Stimulated activated CD8-positive, alpha-beta memory T cell treated with anti-CD3 and anti-CD28 coated beads, Interleukin-7, amount 100 ng/mL, for 48 hours (primary cell): ENCODE measurements around the gene CEP85.

Source experiments
- DNase-seq, 2 donors: peaks; one replicate each; pipeline ENCODE4 v3.0.0-alpha.2; 2020; ENCODE audit warnings: low read depth in 1 of 2; ENCODE audit errors: extremely low read depth in 1 of 2

Gene CEP85

GRCh38 chr1:26233903-26234643, at the start of gene CEP85:
CEP85 (plus strand) TSS chr1:26234200; CDS start chr1:26239784, 5,584 bp downstream.
- DNase-seq = peak; percentile 95 to 98

GRCh38 chr1:26184883-26185282, 49.1 kb upstream of the CEP85 start:
- DNase-seq = no peak

- DNase-seq = no peak
Measured at GRCh38 chr1:26187882-26188281, 46.1 kb upstream of the CEP85 start.

GRCh38 chr1:26188477-26188876, 45.5 kb upstream of the CEP85 start:
- no peak for DNase-seq

- DNase-seq = no peak
Measured at GRCh38 chr1:26189331-26189730, 44.7 kb upstream of the CEP85 start.

- DNase-seq = no peak
Measured at GRCh38 chr1:26189751-26190275, 44.2 kb upstream of the CEP85 start.

GRCh38 chr1:26190373-26190987, 43.5 kb upstream of the CEP85 start, which contains the start of gene CATSPER4:
CATSPER4 (plus strand) TSS chr1:26190602; CDS start chr1:26190628, 26 bp downstream.
- DNase-seq = no peak

- DNase-seq = no peak
Measured at GRCh38 chr1:26191739-26192138, 42.3 kb upstream of the CEP85 start.

- DNase-seq = no peak
Measured at GRCh38 chr1:26195805-26196204, 38.2 kb upstream of the CEP85 start.

- DNase-seq = no peak
Measured at GRCh38 chr1:26197301-26197700, 36.7 kb upstream of the CEP85 start.

GRCh38 chr1:26197813-26198212, 36.2 kb upstream of the CEP85 start:
- DNase-seq = no peak

GRCh38 chr1:26200413-26200812, 33.6 kb upstream of the CEP85 start:
- DNase-seq = no peak

- DNase-seq = no peak
Measured at GRCh38 chr1:26203642-26204318, 30.2 kb upstream of the CEP85 start.

- no peak for DNase-seq
Measured at GRCh38 chr1:26210147-26210870, 23.7 kb upstream of the CEP85 start.

- DNase-seq = no peak
Measured at GRCh38 chr1:26212726-26213125, 21.3 kb upstream of the CEP85 start.

- no peak for DNase-seq
Measured at GRCh38 chr1:26213335-26213905, 20.6 kb upstream of the CEP85 start.

GRCh38 chr1:26215246-26215645, 18.8 kb upstream of the CEP85 start:
- DNase-seq = no peak

GRCh38 chr1:26218906-26219494, 15.0 kb upstream of the CEP85 start:
- DNase-seq = no peak

- DNase-seq = no peak
Measured at GRCh38 chr1:26220199-26220912, 13.6 kb upstream of the CEP85 start.

- DNase-seq = no peak
Measured at GRCh38 chr1:26221094-26221493, 12.9 kb upstream of the CEP85 start.
